SK-N-SH (cell line): ENCODE measurements around the gene FSIP1. TPM values are rescaled to one million over a fixed set of nuclear protein-coding genes. Genes with fewer than 3 reads are reported as not detected.

Experiments
- CTCF ChIA-PET: fragments of 300-600, 350-600 bp; formaldehyde crosslinking; extraction: SDS; loops from one replicate; lab custom pipeline; 2021; lab: Yijun Ruan, JAX
- POLR2A ChIA-PET: fragments of 350-600 bp; sonication (Branson Sonifier 250); formaldehyde crosslinking; extraction: SDS; loops from one replicate; lab custom pipeline; 2020; ENCODE audit warnings: antibody characterized with exemption, inconsistent platforms; lab: Yijun Ruan, JAX
- DNase-seq: peaks from one replicate; pipeline ENCODE4 v3.0.0; 2012
- H2AFZ ChIP-seq: fragments of 200-600 bp; sonication (generic); 2 replicates; pipeline ENCODE4 v1.8.1; 2016; ENCODE audit warnings: antibody characterized with exemption, mild to moderate bottlenecking, low read depth
- H3F3A ChIP-seq: fragments of 200-600 bp; sonication (generic); replicated peaks from 2 replicates; pipeline ENCODE3; 2016; ENCODE audit warnings: antibody characterized with exemption, mild to moderate bottlenecking; ENCODE audit not compliant: insufficient read depth
- H3K27ac ChIP-seq, 2 experiments: fragments of 200-500 bp in 1 of 2; fragments of 200-600 bp in 1 of 2; sonication (Bioruptor generic) in 1 of 2; sonication (generic), shearing (Covaris generic) in 1 of 2; 2 replicates each; pipeline versions ENCODE4 v1.5.1 to v1.6.1; 2014 to 2016; ENCODE audit warnings: low read depth in 2 of 2, inconsistent platforms in 1 of 2, low read length in 1 of 2, mild to moderate bottlenecking in 1 of 2, mixed read lengths in 1 of 2
- H3K27me3 ChIP-seq: fragments of 200-600 bp; sonication (generic), shearing (Covaris generic); 2 replicates; pipeline ENCODE4 v1.6.1; 2016; ENCODE audit warnings: mixed run types; ENCODE audit not compliant: insufficient read depth
- H3K36me3 ChIP-seq, 2 experiments: fragments of 200-500 bp in 1 of 2; fragments of 200-600 bp in 1 of 2; sonication (Bioruptor generic) in 1 of 2; sonication (generic) in 1 of 2; replicated peaks in 1 of 2; 2 replicates each; pipeline versions ENCODE3 to v1.5.1; 2014 to 2016; ENCODE audit warnings: low read length in 1 of 2, mild to moderate bottlenecking in 1 of 2; ENCODE audit not compliant: insufficient read depth in 2 of 2, control insufficient read depth in 1 of 2
- H3K4me1 ChIP-seq, 2 experiments: fragments of 200-500 bp in 1 of 2; fragments of 200-600 bp in 1 of 2; sonication (Bioruptor generic) in 1 of 2; sonication (generic), shearing (Covaris generic) in 1 of 2; 2 replicates each; pipeline versions ENCODE4 v1.5.1 to v1.6.1; 2014 to 2016; ENCODE audit warnings: low read depth in 1 of 2, low read length in 1 of 2, mixed run types in 1 of 2; ENCODE audit not compliant: insufficient read depth in 2 of 2, control insufficient read depth in 1 of 2
- H3K4me2 ChIP-seq: fragments of 200-600 bp; sonication (generic), shearing (Covaris generic); 2 replicates; pipeline ENCODE4 v1.6.1; 2017; ENCODE audit warnings: mixed run types
- H3K4me3 ChIP-seq, 2 experiments: fragments of 200-500 bp in 1 of 2; fragments of 200-600 bp in 1 of 2; sonication (Bioruptor generic) in 1 of 2; sonication (generic), shearing (Covaris generic) in 1 of 2; 2 replicates each; pipeline versions ENCODE4 v1.5.1 to v1.8.1; 2014 to 2016; ENCODE audit warnings: low read depth in 2 of 2, inconsistent platforms in 1 of 2, low read length in 1 of 2, mild to moderate bottlenecking in 1 of 2, mixed read lengths in 1 of 2, moderate library complexity in 1 of 2
- H3K79me2 ChIP-seq: fragments of 200-600 bp; sonication (generic); 2 replicates; pipeline ENCODE4 v1.8.1; 2017; ENCODE audit warnings: mild to moderate bottlenecking; ENCODE audit not compliant: insufficient read depth
- H3K9ac ChIP-seq: fragments of 200-600 bp; sonication (generic); 2 replicates; pipeline ENCODE4 v1.6.1; 2017; ENCODE audit warnings: mixed run types
- H3K9me2 ChIP-seq: fragments of 200-600 bp; sonication (generic); 2 replicates; pipeline ENCODE4 v1.6.1; 2017; ENCODE audit warnings: mixed run types
- H3K9me3 ChIP-seq: fragments of 200-600 bp; sonication (generic); 2 replicates; pipeline ENCODE4 v1.6.1; 2017; ENCODE audit warnings: mixed run types, mild to moderate bottlenecking, moderate library complexity
- H4K20me1 ChIP-seq: fragments of 200-600 bp; sonication (generic); 2 replicates; pipeline ENCODE4 v1.6.1; 2017; ENCODE audit warnings: mild to moderate bottlenecking, mixed run types; ENCODE audit not compliant: insufficient read depth
- FOSL2 ChIP-seq: IDR thresholded peaks from 2 replicates; pipeline ENCODE4 v1.4.0; 2012; ENCODE audit warnings: low read depth, mild to moderate bottlenecking, moderate library complexity, borderline replicate concordance
- FOXJ3 ChIP-seq: sonication (generic); formaldehyde crosslinking; IDR thresholded peaks from 2 replicates; pipeline ENCODE4 v1.5.1; 2020; ENCODE audit warnings: mild to moderate bottlenecking, missing genetic modification reagents
- MAX ChIP-seq: IDR thresholded peaks from 2 replicates; pipeline ENCODE4 v1.4.0; 2012; ENCODE audit warnings: low read depth
- POLR2AphosphoS5 ChIP-seq: IDR thresholded peaks from 2 replicates; pipeline ENCODE4 v1.6.1; 2012; ENCODE audit warnings: low read depth, low read length
- RAD21 ChIP-seq: IDR thresholded peaks from 2 replicates; pipeline ENCODE4 v1.6.1; 2012; ENCODE audit warnings: mild to moderate bottlenecking, low read length
- SMC3 ChIP-seq: IDR thresholded peaks from 2 replicates; pipeline ENCODE4 v1.6.1; 2012; ENCODE audit warnings: low read depth, low read length, improper control_type of control experiment
- TCF12 ChIP-seq: IDR thresholded peaks from 2 replicates; pipeline ENCODE4 v1.4.0; 2012
- WGBS: methylation state at CpG from one replicate; pipeline ENCODE4 v1.1.6; 2017; ENCODE audit warnings: low lambda C conversion rate; 5-methylcytosine and 5-hydroxymethylcytosine counted together
- polyA plus RNA-seq, 3 experiments: library from polyadenylated mRNA; depleted of rRNA; stranded (reverse); fragments of >200 nt; gene quantifications; 2 replicates each; pipeline ENCODE4 v1.2.3, GENCODE V29; 2012
- TF ChIP-seq, protein P1 (sequence below): fragments of 150-350 bp; IDR thresholded peaks from 2 replicates; pipeline ENCODE4 v1.6.1; 2017; ENCODE audit warnings: antibody characterized with exemption, low read length, low read depth, borderline replicate concordance
- TF ChIP-seq, protein P2 (sequence below): IDR thresholded peaks from 2 replicates; pipeline ENCODE4 v1.4.0; 2012; ENCODE audit warnings: low read depth, borderline replicate concordance

FSIP1 gene
- polyA plus RNA-seq, 1 of the 3 experiments (the other 2 are of a cell fraction) = 0.43 TPM

DNA sequence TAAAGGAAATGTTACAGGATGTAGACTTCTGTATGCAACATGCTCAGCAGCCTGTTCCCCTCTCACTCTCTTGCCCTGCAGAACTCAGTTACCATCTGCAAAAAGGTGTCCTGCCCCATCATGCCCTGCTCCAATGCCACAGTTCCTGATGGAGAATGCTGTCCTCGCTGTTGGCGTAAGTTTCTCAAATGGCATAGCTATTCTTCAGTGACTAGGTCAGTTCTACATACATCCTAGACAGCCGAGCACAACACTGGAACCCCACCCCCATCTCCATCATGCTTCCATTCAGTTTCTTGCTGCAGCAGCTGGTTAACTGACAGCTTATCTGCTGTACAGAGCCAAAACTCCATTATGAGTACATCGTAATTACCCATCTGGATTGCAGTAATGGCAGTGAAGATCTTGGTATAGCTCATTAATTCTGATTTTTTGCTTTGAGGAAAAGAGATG, 197.2 kb downstream of the FSIP1 start:
- TF ChIP-seq, protein P1, sequence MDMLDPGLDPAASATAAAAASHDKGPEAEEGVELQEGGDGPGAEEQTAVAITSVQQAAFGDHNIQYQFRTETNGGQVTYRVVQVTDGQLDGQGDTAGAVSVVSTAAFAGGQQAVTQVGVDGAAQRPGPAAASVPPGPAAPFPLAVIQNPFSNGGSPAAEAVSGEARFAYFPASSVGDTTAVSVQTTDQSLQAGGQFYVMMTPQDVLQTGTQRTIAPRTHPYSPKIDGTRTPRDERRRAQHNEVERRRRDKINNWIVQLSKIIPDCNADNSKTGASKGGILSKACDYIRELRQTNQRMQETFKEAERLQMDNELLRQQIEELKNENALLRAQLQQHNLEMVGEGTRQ = no peak
- TF ChIP-seq POLR2AphosphoS5 (0 out of 2 replicates have a peak, but pooled peaks have one; percentile 31), TCF12 (no peak)
- H3F3A ChIP-seq = peaks cover 88% of the 10 kb centered on the region
- H3K36me3 ChIP-seq = peaks cover 82 to 83% of the 10 kb centered on the region in 2 experiments
- H4K20me1 ChIP-seq = peaks cover 94% of the 10 kb centered on the region
- peaks cover 63% of the 10 kb centered on the region for H3K79me2 ChIP-seq
- peaks cover 3 to 5% of the 10 kb centered on the region in 2 experiments; a peak in 1 of 4 replicates for H3K4me1 ChIP-seq
- no peaks in the 10 kb centered on the region for H3K9me3 ChIP-seq
- peak overlapping the region in 1 of 2 experiments; percentile 72; a peak in 1 of 4 replicates for H3K4me3 ChIP-seq
- 95% methylated on average over 4 of the region's 4 CpGs for WGBS
- H3K9me2 ChIP-seq = no peaks in the 10 kb centered on the region
- no peak overlapping the region for H2AFZ ChIP-seq
- H3K9ac ChIP-seq = peak overlapping the region; percentile 85; the same call in 1 of the 2 replicates
- ChIA-PET CTCF (interaction anchor here (0.6 to 1.7 kb wide), 6 partner anchors 37 to 878 kb away, joined by 3 to 7 read pairs (median 3); no protein-coding TSS in a partner anchor), POLR2A (no interaction called here)
- no peaks in the 10 kb centered on the region for H3K27me3 ChIP-seq
- no peak for DNase-seq
- H3K27ac ChIP-seq = peak overlapping the region in 1 of 2 experiments; percentile 94; a peak in 2 of 4 replicates
- H3K4me2 ChIP-seq = peak overlapping the region; percentile 82

GRCh38 chr15:39584662-39585388, 197.8 kb downstream of the FSIP1 start:
- no peak for DNase-seq
- peaks cover 88% of the 10 kb centered on the region for H4K20me1 ChIP-seq
- WGBS = 93% methylated on average over 3 of the region's 3 CpGs
- CTCF ChIA-PET = interaction anchor here (0.7 to 5.2 kb wide), 6 partner anchors 102 to 879 kb away, joined by 3 to 44 read pairs (median 6); no protein-coding TSS in a partner anchor
- peak overlapping the region in 1 of 2 experiments; percentile 94; a peak in 2 of 4 replicates for H3K27ac ChIP-seq
- peaks cover 84% of the 10 kb centered on the region for H3F3A ChIP-seq
- H2AFZ ChIP-seq = no peak overlapping the region
- H3K4me2 ChIP-seq = peak overlapping the region; percentile 82
- TF ChIP-seq RAD21 (no peak), MAX (no peak), FOSL2 (no peak), SMC3 (no peak), FOXJ3 (no peak)
- TF ChIP-seq, protein P1 = no peak
- TF ChIP-seq, protein P2, sequence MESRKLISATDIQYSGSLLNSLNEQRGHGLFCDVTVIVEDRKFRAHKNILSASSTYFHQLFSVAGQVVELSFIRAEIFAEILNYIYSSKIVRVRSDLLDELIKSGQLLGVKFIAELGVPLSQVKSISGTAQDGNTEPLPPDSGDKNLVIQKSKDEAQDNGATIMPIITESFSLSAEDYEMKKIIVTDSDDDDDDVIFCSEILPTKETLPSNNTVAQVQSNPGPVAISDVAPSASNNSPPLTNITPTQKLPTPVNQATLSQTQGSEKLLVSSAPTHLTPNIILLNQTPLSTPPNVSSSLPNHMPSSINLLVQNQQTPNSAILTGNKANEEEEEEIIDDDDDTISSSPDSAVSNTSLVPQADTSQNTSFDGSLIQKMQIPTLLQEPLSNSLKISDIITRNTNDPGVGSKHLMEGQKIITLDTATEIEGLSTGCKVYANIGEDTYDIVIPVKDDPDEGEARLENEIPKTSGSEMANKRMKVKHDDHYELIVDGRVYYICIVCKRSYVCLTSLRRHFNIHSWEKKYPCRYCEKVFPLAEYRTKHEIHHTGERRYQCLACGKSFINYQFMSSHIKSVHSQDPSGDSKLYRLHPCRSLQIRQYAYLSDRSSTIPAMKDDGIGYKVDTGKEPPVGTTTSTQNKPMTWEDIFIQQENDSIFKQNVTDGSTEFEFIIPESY = no peak
- TF ChIP-seq, all 33 proteins: peak for 0
- no peaks in the 10 kb centered on the region for H3K9me3 ChIP-seq
- peaks cover 76 to 78% of the 10 kb centered on the region in 2 experiments for H3K36me3 ChIP-seq
- POLR2A ChIA-PET = no interaction called here
- H3K9me2 ChIP-seq = no peaks in the 10 kb centered on the region
- H3K4me1 ChIP-seq = peaks cover 4 to 5% of the 10 kb centered on the region in 2 experiments; a peak in 2 of 4 replicates
- peaks cover 63% of the 10 kb centered on the region for H3K79me2 ChIP-seq
- peak overlapping the region; percentile 3 to 72; a peak in 3 of 4 replicates for H3K4me3 ChIP-seq
- no peaks in the 10 kb centered on the region for H3K27me3 ChIP-seq
- peak overlapping the region; percentile 85 for H3K9ac ChIP-seq
